Fibroblast of lung (primary cell): Measurements from ENCODE around the gene SH2D3C.

Experiments used
- CTCF ChIP-seq, 2 donors: IDR thresholded peaks in 1 of 2; conservative IDR thresholded peaks in 1 of 2; 1 replicate in 1 of 2; 2 replicates in 1 of 2; pipeline ENCODE4 v1.5.1; 2011 to 2012; ENCODE audit warnings: low read length in 2 of 2, control low read depth in 1 of 2, inconsistent platforms in 1 of 2, low read depth in 1 of 2, mild to moderate bottlenecking in 1 of 2
- EZH2 ChIP-seq: IDR thresholded peaks from 2 replicates; pipeline ENCODE4 v1.5.1; 2012; ENCODE audit warnings: low read length, control low read depth, mild to moderate bottlenecking; ENCODE audit errors: missing control alignments

GRCh38 chr9:127730799-127731410, 47.6 kb downstream of the SH2D3C start:
- TF ChIP-seq CTCF (conservative IDR thresholded peaks at IDR 0.05 in 1 of 2, IDR thresholded peaks at IDR 0.05 in 1 of 2; ENCODE audit: low read depth in 1 of 2, low read length in 2 of 2) (no peak), EZH2 (no peak)
